Measurements from ENCODE around the gene PP2D1. TPM values are rescaled to one million over a fixed set of nuclear protein-coding genes. Genes with fewer than 3 reads are reported as not detected.
A peak's percentile ranks its signal among the peaks of the same experiment; 100 is the strongest.

The PP2D1 gene
- total RNA-seq, 1 donor from 2014 or later, result not detected

DNA sequence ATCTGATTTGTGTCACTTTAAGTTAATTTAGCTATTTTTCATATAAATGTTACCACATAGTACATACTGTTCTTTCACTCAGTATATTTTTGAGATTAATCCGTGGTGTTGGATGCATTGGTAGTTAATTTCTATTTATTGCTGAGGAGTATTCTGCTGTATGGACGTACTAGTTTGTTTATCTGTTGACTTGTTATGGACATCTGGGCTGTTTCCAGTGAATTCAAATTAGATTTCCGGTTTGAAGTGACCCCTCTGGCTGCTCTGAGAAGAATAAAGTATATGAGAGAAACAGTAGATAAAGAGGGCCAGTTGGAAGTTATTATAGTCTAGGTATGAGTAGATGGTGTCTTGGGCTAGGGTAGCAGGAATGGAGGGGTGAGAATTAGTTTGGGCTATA, 43.8 kb upstream of the PP2D1 start:
- Histone ChIP-seq H3K4me3 (ENCODE audit: low read depth, low read length) (no peak overlapping the region), H3K27me3 (ENCODE audit: control insufficient read depth, insufficient read depth, low read length) (no peaks in the 10 kb centered on the region), H3K36me3 (ENCODE audit: control insufficient read depth, insufficient read depth, low read length) (no peaks in the 10 kb centered on the region)
- FAIRE-seq, result no peak
- DNase-seq (ENCODE audit: low read depth), result no peak
- TF ChIP-seq, protein P1, sequence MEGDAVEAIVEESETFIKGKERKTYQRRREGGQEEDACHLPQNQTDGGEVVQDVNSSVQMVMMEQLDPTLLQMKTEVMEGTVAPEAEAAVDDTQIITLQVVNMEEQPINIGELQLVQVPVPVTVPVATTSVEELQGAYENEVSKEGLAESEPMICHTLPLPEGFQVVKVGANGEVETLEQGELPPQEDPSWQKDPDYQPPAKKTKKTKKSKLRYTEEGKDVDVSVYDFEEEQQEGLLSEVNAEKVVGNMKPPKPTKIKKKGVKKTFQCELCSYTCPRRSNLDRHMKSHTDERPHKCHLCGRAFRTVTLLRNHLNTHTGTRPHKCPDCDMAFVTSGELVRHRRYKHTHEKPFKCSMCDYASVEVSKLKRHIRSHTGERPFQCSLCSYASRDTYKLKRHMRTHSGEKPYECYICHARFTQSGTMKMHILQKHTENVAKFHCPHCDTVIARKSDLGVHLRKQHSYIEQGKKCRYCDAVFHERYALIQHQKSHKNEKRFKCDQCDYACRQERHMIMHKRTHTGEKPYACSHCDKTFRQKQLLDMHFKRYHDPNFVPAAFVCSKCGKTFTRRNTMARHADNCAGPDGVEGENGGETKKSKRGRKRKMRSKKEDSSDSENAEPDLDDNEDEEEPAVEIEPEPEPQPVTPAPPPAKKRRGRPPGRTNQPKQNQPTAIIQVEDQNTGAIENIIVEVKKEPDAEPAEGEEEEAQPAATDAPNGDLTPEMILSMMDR (IDR thresholded peaks at IDR 0.05; ENCODE audit: insufficient read depth, low read length, severe bottlenecking), result no peak

DNA sequence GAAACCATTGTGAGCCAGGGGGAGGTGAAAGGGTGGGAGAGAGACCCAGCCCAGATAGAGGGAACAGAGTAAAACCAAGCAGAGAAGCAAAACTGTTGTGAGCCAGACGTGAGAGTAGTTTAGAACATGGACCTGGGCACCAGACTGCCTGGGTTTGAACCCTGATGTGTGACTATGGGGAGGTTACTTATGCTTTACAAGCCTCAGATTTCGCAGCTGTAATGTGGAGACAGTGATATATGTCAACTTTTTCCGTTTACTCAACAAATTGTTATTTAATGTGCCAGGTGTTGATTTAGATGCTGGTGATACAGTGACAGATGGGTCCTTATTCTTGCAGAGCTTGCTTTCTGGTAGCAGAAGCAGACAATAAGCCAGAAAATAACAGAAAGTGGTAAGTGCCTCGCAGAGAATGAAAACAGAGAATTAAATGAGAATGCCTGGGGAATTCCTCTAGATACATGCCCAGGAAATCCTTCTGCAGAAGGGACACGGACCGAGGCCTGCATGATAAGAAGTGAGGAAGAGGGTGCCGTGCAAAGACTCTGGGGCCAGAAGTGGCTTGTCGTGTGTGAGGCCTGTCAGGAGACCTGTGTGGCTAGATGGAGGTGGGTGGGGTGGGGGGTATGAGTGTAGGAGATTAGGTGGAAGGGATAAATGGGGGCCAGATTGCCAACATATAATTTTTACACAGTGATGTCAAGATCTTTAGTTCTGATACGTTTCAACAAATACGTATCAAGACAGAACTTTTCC, 43.1 kb upstream of the PP2D1 start:
- FAIRE-seq (no peak), DNase-seq (ENCODE audit: low read depth) (no peak)
- Histone ChIP-seq H3K36me3 (ENCODE audit: control insufficient read depth, insufficient read depth, low read length) (no peaks in the 10 kb centered on the region), H3K27me3 (ENCODE audit: control insufficient read depth, insufficient read depth, low read length) (no peaks in the 10 kb centered on the region), H3K4me3 (ENCODE audit: low read depth, low read length) (no peak overlapping the region)
- TF ChIP-seq, protein P1 (IDR thresholded peaks at IDR 0.05; ENCODE audit: insufficient read depth, low read length, severe bottlenecking), result no peak

DNA sequence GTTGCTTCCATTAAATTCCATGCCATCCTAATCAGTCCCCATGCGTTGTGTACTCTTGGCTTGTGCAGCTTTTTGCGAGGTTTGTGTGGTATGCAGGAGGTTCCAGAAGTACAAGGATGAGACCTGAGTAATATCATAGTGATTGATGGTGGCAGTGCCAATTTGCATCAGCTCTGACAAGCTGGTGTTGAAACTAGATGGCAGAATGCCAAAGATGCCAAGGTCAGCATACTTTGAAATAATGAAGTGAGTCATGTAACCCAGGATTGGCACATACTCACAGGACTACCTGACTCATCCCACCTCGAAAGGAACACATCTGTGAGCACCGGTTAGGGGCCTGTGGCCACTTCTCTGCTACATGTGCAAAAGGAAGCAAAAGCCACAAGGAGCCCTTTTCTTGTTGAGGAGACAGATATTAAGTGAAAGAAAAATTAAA, 42.5 kb upstream of the PP2D1 start:
- no peak overlapping the region for H3K4me3 ChIP-seq (ENCODE audit: low read depth, low read length)
- DNase-seq (ENCODE audit: low read depth), result peak; percentile 99
- FAIRE-seq, result peak; percentile 70
- no peaks in the 10 kb centered on the region for H3K36me3 ChIP-seq (ENCODE audit: control insufficient read depth, insufficient read depth, low read length)
- H3K27me3 ChIP-seq (ENCODE audit: control insufficient read depth, insufficient read depth, low read length), result no peaks in the 10 kb centered on the region
- TF ChIP-seq, protein P1 (IDR thresholded peaks at IDR 0.05; ENCODE audit: insufficient read depth, low read length, severe bottlenecking), result no peak

DNA sequence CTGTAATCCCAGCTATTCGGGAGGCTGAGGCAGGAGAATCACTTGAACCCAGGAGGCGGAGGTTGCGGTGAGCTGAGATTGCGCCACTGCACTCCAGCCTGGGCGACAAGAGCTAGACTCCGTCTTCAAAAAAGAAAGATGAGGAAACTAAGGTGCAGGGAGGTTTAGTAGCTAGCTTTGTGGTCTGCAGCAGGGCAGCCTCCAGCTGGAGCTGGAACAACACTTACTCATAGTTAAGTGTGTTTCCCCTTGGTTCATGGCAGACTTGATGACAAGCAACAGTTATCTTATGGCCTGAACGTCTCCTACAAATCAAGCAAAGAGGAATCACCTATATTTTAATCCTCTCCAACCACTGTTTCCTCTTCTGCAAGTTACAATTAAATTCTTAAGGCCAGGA, 40.8 kb upstream of the PP2D1 start:
- DNase-seq (ENCODE audit: low read depth) (no peak), FAIRE-seq (no peak)
- Histone ChIP-seq H3K36me3 (ENCODE audit: control insufficient read depth, insufficient read depth, low read length) (no peaks in the 10 kb centered on the region), H3K4me3 (ENCODE audit: low read depth, low read length) (no peak overlapping the region), H3K27me3 (ENCODE audit: control insufficient read depth, insufficient read depth, low read length) (no peaks in the 10 kb centered on the region)
- TF ChIP-seq, protein P1 (IDR thresholded peaks at IDR 0.05; ENCODE audit: insufficient read depth, low read length, severe bottlenecking), result no peak

DNA sequence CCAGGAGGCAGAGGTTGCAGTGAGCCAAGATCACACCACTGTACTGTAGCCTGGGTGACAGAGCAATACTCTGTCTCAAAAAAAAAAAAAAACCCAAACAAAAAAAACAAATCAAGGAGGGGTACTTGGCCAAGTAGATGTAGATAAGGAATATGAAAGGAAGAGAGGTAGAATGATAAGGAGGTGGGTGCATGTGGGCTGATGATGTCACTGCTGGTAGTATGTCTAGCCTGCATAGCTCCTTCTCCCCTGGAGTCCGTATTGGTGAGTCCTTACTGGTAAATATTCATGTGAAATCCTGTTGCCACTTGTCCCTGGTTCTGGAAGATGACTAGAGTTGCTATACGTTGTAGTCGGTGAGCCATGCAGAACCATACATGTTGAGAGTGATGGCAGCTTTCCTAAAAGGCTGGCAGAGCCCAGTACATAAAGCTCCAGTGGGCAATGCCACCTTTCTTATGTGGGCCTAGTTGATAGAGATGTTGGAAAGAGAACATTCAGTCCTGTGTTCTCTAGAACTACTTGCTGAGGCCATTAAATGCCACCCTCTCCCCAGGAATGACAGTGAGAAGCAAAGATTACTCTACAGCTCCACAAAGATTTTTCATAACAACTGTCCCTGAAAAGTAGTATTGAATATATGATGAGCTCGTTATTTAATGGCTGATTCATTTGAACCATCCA, 39.2 kb upstream of the PP2D1 start:
- FAIRE-seq, result no peak
- peak; percentile 93 for DNase-seq (ENCODE audit: low read depth)
- TF ChIP-seq, protein P1 (IDR thresholded peaks at IDR 0.05; ENCODE audit: insufficient read depth, low read length, severe bottlenecking), result no peak
- Histone ChIP-seq H3K4me3 (ENCODE audit: low read depth, low read length) (no peak overlapping the region), H3K36me3 (ENCODE audit: control insufficient read depth, insufficient read depth, low read length) (no peaks in the 10 kb centered on the region), H3K27me3 (ENCODE audit: control insufficient read depth, insufficient read depth, low read length) (no peaks in the 10 kb centered on the region)

Measured in bronchial epithelial cell (primary cell).